Colon (tissue), 2 donors: ENCODE results near the gene MAML2.

Experiments
- FAIRE-seq: peaks from 2 replicates; lab custom pipeline; 2012; peaks lifted over from hg19 to GRCh38; lab: Jason Lieb, UNC
- donor health status: control.
- donor health status: control.

MAML2 gene

GRCh38 chr11:96339706-96340554 is 3.1 kb downstream of the MAML2 start:
- FAIRE-seq: no peak

GRCh38 chr11:96338910-96339705 is 3.9 kb downstream of the MAML2 start:
- no peak for FAIRE-seq

GRCh38 chr11:96337541-96338431 is 5.2 kb downstream of the MAML2 start:
- FAIRE-seq: no peak

DNA sequence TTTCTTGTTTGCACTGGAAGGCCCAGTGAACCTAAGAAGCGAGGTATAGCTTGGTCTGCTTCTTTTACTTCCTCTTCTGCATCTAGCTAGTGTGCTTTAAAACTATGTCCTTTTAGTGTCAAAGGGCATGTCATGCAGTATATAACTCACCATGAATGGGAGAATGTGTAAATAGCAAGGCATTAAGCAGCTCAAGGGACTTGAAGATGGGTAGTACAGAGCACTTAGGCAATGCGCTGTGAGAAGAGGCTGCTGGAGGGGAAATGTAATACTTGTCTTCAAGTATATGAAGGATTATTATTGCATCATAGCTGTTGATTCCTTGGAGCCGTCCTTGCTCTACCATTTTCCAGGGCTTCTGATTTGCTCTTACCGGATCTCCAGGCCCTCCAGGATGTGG is 7.6 kb downstream of the MAML2 start:
- no peak for FAIRE-seq

DNA sequence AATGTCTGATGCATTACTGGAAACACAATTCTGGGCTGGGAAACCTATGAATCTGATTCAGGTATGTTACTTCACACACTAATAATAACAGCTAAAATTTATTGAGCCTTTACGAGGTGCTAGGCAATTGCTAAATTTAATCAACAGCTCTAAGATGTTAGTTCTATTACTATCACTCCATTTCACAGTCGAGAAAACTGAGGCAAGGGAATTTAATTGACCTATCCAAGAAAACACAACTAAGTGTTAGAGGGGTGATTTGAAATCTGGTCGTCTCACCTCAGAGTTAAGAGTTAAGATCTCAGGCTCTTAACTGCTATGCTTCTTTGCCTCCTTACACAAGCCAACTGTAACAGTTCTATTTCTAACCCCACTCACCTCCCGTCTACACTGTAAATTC is 8.8 kb downstream of the MAML2 start:
- no peak for FAIRE-seq

GRCh38 chr11:96333191-96333719 is 9.7 kb downstream of the MAML2 start:
- no peak for FAIRE-seq

GRCh38 chr11:96332126-96332771 is 10.7 kb downstream of the MAML2 start:
- no peak for FAIRE-seq

GRCh38 chr11:96331699-96332116 is 11.3 kb downstream of the MAML2 start:
- no peak for FAIRE-seq

GRCh38 chr11:96330511-96330859 is 12.5 kb downstream of the MAML2 start:
- no peak for FAIRE-seq

GRCh38 chr11:96329855-96330510 is 13.0 kb downstream of the MAML2 start:
- FAIRE-seq: no peak

DNA sequence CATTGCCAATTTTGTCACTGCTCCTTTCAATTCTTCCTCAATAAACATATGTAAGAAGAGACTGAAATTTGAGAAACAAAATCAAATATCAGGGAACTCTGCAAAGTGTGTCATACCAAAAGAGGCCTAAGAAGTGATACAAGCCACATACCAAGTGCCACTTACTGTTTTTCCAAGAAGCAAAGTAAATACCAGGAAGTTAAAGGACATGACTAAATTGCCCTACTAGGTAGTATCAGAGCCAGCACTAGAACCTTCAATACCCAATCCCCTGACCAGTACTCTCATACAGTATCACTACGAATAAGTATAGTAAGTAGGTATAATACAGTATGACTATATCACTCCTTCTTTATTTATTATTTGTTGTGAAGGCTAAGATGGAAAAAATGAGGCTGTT is 13.6 kb downstream of the MAML2 start:
- no peak for FAIRE-seq

DNA sequence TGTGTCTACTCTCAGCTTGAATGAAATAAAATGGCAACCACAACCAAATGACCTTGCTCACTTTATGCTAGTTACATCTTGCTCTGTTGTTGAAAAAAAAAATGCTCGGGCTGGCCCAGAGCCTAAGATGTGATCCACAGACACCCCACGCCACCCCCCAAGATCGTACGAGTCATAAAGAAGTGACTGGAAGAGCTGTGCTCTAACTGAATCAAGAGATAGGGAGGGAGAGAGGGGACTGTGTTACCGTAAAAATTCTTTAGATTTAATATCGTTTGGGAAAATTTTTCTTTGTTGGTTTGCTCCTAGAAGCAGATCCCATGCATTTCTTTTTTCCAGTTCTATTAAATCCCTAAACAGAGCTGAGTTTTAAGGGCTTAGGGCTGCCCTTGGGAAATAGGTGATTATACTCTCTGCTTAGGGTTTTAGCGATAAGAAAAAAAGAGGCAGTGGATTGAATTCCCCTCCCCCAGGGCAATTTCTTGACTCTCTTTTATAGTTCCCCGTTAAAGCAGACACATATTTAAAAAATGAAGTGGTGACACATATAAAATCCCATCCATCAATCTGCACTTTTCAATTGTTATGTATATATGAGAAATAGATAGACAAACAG is 14.5 kb downstream of the MAML2 start:
- FAIRE-seq: no peak

DNA sequence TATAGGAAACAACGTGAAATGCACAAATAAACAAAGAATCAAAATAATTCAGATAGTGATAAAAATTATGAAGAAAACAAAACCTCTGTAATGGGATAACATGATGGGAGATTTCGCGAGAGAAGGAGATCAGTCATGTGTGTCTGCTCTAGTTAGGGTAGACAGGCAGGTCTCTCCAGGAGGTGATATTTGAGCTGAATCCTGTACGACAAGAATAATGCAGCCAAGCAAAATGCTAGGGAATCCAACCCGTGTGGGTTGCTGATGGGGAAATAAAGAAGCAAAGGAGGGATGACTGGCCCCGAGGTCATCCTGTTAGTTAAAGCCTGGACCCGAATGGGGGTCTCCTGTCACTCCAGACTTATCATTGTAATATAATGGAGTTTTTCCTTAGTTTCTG is 16.0 kb downstream of the MAML2 start:
- FAIRE-seq: no peak

- no peak for FAIRE-seq
Observed at GRCh38 chr11:96324912-96325311, 18.1 kb downstream of the MAML2 start.

- no peak for FAIRE-seq
Observed at GRCh38 chr11:96323642-96323985, 19.4 kb downstream of the MAML2 start.

DNA sequence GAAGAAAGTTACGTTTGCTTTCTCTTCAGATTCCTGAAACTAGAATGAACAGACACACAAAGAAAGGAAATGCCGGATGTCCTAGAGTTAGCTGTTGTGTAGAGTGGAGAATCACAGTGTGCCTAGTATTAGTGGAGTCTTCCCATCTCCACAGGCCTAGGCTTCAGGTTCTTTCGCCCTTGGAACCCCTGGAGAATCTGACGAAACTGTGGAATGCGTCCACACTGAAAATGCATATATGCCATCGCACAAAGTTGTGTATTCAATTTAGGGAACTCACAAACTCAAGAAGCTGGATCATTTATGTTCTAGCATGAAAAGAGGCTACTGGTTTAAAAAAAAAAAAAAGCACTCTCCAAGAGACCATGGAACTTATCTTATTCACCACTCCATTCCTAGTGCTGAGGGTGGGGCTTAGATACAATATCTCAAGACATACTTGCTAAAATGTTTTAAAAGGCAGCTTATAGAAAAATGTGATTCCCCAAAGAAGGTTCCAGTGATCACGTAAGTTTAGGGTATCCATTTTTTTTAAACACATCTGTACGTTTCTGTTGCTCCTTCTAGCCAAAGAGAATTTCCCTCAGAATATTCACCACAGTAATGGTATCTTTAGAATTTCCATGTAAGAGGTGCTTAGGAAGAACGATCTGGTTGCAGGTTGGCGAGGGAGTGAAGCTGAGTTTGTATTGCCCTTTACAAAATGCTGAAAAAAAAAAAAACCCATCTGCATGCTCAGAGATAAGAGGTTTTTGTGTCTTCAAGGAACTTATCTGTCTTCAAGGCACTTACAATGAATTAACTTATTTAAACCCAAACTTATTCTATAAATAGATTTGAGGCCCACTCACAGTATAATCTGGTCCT is 20.0 kb downstream of the MAML2 start:
- FAIRE-seq: no peak

- no peak for FAIRE-seq
Observed at GRCh38 chr11:96321091-96321490, 21.9 kb downstream of the MAML2 start.

GRCh38 chr11:96319898-96320656 is 22.9 kb downstream of the MAML2 start:
- FAIRE-seq: no peak

- no peak for FAIRE-seq
Observed at GRCh38 chr11:96318850-96319249, 24.1 kb downstream of the MAML2 start.
